Glutamatergic neuron (in vitro differentiated cells): Measurements from ENCODE around the gene DNMT3A. TPM values are rescaled to one million over a fixed set of nuclear protein-coding genes. Genes with fewer than 3 reads are reported as not detected.

Source experiments
- DNase-seq: peaks from one replicate; pipeline ENCODE4 v3.0.0; 2022
- H3K27ac Mint-ChIP-seq: one replicate; pipeline ENCODE4 v1.8.0; 2020; ENCODE audit warnings: mild to moderate bottlenecking, mixed read lengths, inconsistent platforms; ENCODE audit not compliant: unreplicated experiment
- H3K27me3 Mint-ChIP-seq: one replicate; pipeline ENCODE4 v1.8.0; 2020; ENCODE audit warnings: mild to moderate bottlenecking, moderate library complexity, mixed read lengths, inconsistent platforms; ENCODE audit not compliant: unreplicated experiment
- H3K36me3 Mint-ChIP-seq: one replicate; pipeline ENCODE4 v1.8.0; 2020; ENCODE audit warnings: mild to moderate bottlenecking, mixed read lengths, inconsistent platforms; ENCODE audit not compliant: unreplicated experiment
- H3K4me1 Mint-ChIP-seq: one replicate; pipeline ENCODE4 v1.8.0; 2020; ENCODE audit warnings: mild to moderate bottlenecking, low read depth, mixed read lengths, inconsistent platforms; ENCODE audit not compliant: unreplicated experiment
- H3K4me3 Mint-ChIP-seq: one replicate; pipeline ENCODE4 v1.8.0; 2020; ENCODE audit warnings: mild to moderate bottlenecking, mixed read lengths, inconsistent platforms; ENCODE audit not compliant: unreplicated experiment
- H3K9me3 Mint-ChIP-seq: one replicate; pipeline ENCODE4 v1.8.0; 2020; ENCODE audit warnings: mild to moderate bottlenecking, moderate library complexity, mixed read lengths, inconsistent platforms; ENCODE audit not compliant: unreplicated experiment
- total RNA-seq: library from RNA; stranded (reverse); fragmentation: NEBNext Ultra II Directional; extraction: Animal tissue kit (Norgen Biotek cat#: 25700); gene quantifications from one replicate; pipeline ENCODE4 v1.2.1, GENCODE V29; 2021; ENCODE audit not compliant: unreplicated experiment
- TF ChIP-seq, protein P1 (sequence below): fragments of 200-600 bp; sonication (generic); IDR thresholded peaks from one replicate; pipeline ENCODE4 v1.5.0; 2021; ENCODE audit not compliant: partially characterized antibody, unreplicated experiment

DNMT3A gene
- total RNA-seq, 1 donor from 2014 or later = 175 TPM

DNA sequence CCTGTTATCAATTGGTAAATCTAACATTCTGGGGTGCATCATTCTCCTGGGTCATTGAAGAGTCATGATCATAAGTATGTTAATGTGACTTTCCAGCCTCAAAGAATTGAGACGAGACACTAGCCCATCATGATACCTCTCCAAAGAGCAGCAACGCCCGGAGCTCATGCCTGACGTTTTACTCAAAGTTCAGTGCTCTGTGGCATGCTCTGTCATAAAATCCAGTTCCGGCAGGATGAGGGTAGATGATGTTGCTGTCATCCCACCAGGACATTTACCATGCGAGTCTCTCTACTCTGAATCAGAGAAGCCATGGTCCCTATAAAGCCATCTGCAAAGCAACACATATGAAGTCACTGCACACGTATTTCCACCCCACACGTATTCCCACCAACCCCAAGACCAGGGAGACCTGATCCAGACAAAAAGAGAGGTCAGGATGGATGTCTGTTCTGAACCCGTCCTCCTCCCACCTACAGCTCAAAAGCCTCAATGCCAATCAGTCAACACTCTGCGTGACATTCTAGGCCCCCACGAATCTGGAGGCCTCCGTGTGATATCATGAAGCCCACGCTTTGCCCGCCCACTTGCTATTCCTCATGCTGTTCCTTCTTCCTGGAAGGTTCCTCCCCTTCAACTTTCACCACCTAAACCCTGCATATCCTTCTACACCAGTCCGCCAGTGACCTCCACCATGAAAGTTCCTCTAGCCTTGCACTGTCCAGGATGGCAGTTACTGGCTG is 85.8 kb downstream of the DNMT3A start:
- H3K9me3 Mint-ChIP-seq = peaks cover 15% of the 10 kb centered on the region
- peak overlapping the region; percentile 97 for H3K27ac Mint-ChIP-seq
- H3K27me3 Mint-ChIP-seq = peaks cover 14% of the 10 kb centered on the region
- DNase-seq = no peak
- H3K36me3 Mint-ChIP-seq = peaks cover 16% of the 10 kb centered on the region
- H3K4me3 Mint-ChIP-seq = peak overlapping the region; percentile 34
- TF ChIP-seq, protein P1, sequence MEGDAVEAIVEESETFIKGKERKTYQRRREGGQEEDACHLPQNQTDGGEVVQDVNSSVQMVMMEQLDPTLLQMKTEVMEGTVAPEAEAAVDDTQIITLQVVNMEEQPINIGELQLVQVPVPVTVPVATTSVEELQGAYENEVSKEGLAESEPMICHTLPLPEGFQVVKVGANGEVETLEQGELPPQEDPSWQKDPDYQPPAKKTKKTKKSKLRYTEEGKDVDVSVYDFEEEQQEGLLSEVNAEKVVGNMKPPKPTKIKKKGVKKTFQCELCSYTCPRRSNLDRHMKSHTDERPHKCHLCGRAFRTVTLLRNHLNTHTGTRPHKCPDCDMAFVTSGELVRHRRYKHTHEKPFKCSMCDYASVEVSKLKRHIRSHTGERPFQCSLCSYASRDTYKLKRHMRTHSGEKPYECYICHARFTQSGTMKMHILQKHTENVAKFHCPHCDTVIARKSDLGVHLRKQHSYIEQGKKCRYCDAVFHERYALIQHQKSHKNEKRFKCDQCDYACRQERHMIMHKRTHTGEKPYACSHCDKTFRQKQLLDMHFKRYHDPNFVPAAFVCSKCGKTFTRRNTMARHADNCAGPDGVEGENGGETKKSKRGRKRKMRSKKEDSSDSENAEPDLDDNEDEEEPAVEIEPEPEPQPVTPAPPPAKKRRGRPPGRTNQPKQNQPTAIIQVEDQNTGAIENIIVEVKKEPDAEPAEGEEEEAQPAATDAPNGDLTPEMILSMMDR = no peak
- H3K4me1 Mint-ChIP-seq = peaks cover 57% of the 10 kb centered on the region

DNA sequence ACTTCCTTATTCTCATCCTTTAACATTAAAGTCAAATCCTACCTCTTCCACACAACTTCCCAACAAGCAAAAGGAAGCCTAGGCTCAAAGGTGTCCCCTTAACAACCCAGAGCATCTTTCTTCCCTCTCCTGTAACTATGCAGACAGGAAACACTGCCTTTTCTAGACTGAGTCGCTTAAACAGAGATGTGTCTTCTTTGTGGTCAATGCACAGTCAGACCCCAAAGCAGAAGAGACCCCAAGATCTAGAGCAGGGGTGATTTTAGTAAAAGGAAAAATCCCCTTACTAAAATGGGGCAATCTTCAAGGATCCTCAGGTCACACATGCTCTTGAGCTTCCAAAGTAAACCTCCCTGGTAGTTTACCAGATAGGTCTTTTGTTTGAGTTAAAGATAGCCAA is 86.8 kb downstream of the DNMT3A start:
- H3K4me3 Mint-ChIP-seq = peak overlapping the region; percentile 39
- H3K4me1 Mint-ChIP-seq = peaks cover 58% of the 10 kb centered on the region
- H3K27me3 Mint-ChIP-seq = peaks cover 20% of the 10 kb centered on the region
- DNase-seq = no peak
- peaks cover 16% of the 10 kb centered on the region for H3K36me3 Mint-ChIP-seq
- peaks cover 19% of the 10 kb centered on the region for H3K9me3 Mint-ChIP-seq
- H3K27ac Mint-ChIP-seq = peak overlapping the region; percentile 24
- TF ChIP-seq, protein P1 = no peak

DNA sequence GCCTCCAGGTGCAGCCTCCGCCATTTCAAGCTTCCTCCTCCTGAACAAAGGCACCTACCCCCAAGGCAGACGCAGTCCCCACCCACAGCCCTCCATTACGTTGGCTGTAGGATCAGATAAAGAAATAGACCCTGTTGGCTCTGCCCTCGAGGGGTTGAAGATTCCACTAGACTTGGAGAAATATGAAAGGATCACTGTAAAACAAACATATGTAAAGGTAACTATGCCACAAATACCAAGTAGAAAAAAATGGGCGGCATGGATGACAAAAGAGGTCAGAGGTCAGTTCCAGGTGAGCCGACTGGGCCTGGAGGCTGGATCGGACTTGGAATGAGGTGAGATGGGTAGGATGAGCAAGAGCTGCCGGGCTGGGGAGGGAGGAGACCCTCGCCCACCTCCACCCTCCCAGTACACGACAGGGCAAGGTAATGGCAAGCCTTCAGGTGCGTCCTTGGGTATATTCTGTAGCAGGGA is 88.5 kb downstream of the DNMT3A start:
- DNase-seq = no peak
- peak overlapping the region; percentile 77 for H3K27ac Mint-ChIP-seq
- H3K4me3 Mint-ChIP-seq = peak overlapping the region; percentile 81
- peaks cover 16% of the 10 kb centered on the region for H3K36me3 Mint-ChIP-seq
- H3K9me3 Mint-ChIP-seq = peaks cover 22% of the 10 kb centered on the region
- peaks cover 20% of the 10 kb centered on the region for H3K27me3 Mint-ChIP-seq
- TF ChIP-seq, protein P1 = no peak
- peaks cover 60% of the 10 kb centered on the region for H3K4me1 Mint-ChIP-seq

DNA sequence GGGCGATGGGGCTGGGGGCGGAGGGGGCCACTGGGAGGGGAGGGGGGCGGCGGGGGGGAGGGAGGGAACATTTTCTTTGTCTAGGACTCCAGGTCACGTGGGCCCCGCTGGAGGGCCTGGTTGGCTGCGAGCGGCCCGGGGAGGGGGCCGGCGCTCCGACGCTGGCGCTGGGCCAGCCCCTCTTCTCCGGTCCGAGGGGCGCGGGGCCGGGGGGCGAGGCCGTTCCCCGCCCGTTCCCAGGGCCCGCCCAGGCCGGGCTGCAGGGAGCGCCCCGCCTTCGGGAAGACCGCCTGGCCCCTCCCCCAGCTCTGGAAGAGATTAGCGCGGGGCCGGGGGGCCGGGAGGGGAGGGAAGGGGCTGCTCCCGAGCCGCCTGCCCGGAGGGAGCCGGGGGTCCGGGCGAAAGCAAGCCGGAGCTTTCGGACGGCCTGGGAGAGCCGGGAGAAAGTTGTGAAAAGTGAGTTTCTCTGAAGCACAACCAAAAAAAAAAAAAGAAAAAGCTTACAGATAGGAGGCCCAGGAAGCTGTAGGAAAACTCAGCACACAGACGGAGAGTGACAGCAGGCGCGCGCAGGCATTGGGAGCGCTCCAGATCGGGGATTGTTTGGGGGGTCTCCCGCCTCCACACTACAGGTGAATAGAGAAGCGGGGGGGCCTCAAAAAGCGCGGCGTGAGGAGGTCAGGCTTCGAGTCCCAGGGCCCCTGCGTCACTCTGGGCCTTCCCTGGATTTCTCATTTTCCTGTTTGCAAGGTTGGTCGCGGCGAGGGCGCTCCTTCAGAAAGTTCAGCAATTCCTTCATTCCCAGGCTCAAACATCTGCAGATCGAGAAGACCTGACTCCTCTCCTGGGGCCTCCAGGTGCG is 89.2 kb downstream of the DNMT3A start:
- peak; percentile 90 for DNase-seq
- TF ChIP-seq, protein P1 = no peak
- Mint-ChIP-seq H3K27me3 (peaks cover 20% of the 10 kb centered on the region), H3K27ac (peak overlapping the region; percentile 77), H3K4me1 (peaks cover 55% of the 10 kb centered on the region), H3K9me3 (peaks cover 22% of the 10 kb centered on the region), H3K36me3 (peaks cover 16% of the 10 kb centered on the region), H3K4me3 (peak overlapping the region; percentile 81)
